Heart left ventricle (tissue), 13 donors: ENCODE measurements around the gene TCF4.

Experiments
- POLR2A ChIP-seq, 2 donors: fragments of 450-650 bp; IDR thresholded peaks; one replicate each; pipeline ENCODE4 v1.6.1; 2017; ENCODE audit warnings: antibody characterized with exemption in 2 of 2, mild to moderate bottlenecking in 2 of 2, moderate library complexity in 2 of 2
- TF ChIP-seq, protein P1 (sequence below), 12 donors: fragments of 200-600 bp; sonication (generic) in 4 of 12; IDR thresholded peaks; one replicate each; pipeline versions ENCODE4 v1.5.0 to v1.8.0; 2018 to 2022; ENCODE audit warnings: antibody characterized with exemption in 12 of 12, mild to moderate bottlenecking in 5 of 12
- donor health status: ischemic (EF 13 %, LVEDD 7.1; RV severe dilation, severe dysfunction).
- donor health status: DM: no; HTN: yes; CAD: no.
- donor health status: DM: no; HTN: no; CAD: no.
- donor health status: ischemic (EF 25% LVEDD 6.9; RV normal size, moderate dysfunction).
- donor health status: ischemic (EF 25% LVEDD 5.7; RV mildly dilated, moderate dysfunction).
- donor health status: ischemic (EF 35%, LVEDD 5.7; RV mildly dilated, moderate dysfunction).
- donor health status: nonischemic (EF 11% LVEDD 7.7; RV severe dilation, severe dysfunction).
- donor health status: DM: yes; HTN: yes; CAD: no.
- donor health status: PGD.
- donor health status: ischemic (EF 29% LVEDD 5.4; RV normal size, mild dysfunction).
- donor health status: nonischemic (EF 23%, LVEDD 6.1; RV moderate dilation, normal function).

DNA sequence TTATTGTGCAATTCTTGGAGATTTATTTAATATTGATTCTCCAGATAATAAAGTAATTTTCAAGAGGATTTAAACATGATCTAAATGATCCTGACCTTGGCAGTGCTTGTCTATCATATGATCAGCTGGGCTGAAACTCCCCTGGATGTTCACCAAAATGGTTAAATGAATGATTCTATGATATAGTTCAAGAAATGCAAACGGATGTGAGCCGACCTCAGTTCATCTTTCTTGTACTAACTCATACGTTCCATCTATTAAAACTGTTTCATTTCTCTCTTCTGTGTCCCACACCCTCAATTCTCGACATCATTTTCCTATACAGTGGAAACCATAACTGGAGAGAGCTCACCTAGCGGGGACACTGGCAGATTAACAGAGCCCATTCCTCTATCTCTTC is 347.0 kb downstream of the TCF4 start:
- no peak for TF ChIP-seq POLR2A (IDR thresholded peaks at IDR 0.05)
- TF ChIP-seq, protein P1, sequence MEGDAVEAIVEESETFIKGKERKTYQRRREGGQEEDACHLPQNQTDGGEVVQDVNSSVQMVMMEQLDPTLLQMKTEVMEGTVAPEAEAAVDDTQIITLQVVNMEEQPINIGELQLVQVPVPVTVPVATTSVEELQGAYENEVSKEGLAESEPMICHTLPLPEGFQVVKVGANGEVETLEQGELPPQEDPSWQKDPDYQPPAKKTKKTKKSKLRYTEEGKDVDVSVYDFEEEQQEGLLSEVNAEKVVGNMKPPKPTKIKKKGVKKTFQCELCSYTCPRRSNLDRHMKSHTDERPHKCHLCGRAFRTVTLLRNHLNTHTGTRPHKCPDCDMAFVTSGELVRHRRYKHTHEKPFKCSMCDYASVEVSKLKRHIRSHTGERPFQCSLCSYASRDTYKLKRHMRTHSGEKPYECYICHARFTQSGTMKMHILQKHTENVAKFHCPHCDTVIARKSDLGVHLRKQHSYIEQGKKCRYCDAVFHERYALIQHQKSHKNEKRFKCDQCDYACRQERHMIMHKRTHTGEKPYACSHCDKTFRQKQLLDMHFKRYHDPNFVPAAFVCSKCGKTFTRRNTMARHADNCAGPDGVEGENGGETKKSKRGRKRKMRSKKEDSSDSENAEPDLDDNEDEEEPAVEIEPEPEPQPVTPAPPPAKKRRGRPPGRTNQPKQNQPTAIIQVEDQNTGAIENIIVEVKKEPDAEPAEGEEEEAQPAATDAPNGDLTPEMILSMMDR (IDR thresholded peaks at IDR 0.05): no peak
